B cell (primary cell): ENCODE results near the gene TTC32. TPM values are rescaled to one million over a fixed set of nuclear protein-coding genes. Genes with fewer than 3 reads are reported as not detected.

ENCODE experiments used
- ATAC-seq: fragments of 200-7000 bp; cut with Tn5 transposase; one replicate; pipeline ENCODE4 v1.10.0; 2021; ENCODE audit warnings: low read depth, mild to moderate bottlenecking, moderate number of reproducible peaks, moderate library complexity
- CTCF ChIA-PET: fragments of 350-600 bp; sonication (Branson Sonifier 250); formaldehyde crosslinking; loops from one replicate; lab custom pipeline; 2021; ENCODE audit warnings: antibody characterized with exemption, inconsistent platforms; lab: Charles Lee
- POLR2A ChIA-PET: fragments of 350-600 bp; sonication (Branson Sonifier 250); formaldehyde crosslinking; loops from one replicate; lab custom pipeline; 2021; ENCODE audit warnings: antibody characterized with exemption; lab: Charles Lee
- DNase-seq: peaks from one replicate; pipeline ENCODE4 v3.0.0; 2013
- H2AFZ ChIP-seq: 2 replicates; pipeline ENCODE4 v1.6.1; 2012; ENCODE audit warnings: mild to moderate bottlenecking, low read depth, low read length; ENCODE audit not compliant: insufficient read depth, poor library complexity, severe bottlenecking
- H3K27ac ChIP-seq, 2 donors: 1 replicate in 1 of 2; 2 replicates in 1 of 2; pipeline ENCODE4 v1.5.1; 2012 to 2013; ENCODE audit warnings: low read length in 2 of 2, mild to moderate bottlenecking in 2 of 2, moderate library complexity in 1 of 2
- H3K27me3 ChIP-seq, 4 experiments: fragments of 200-600 bp in 1 of 4; sonication (generic) in 1 of 4; replicated peaks in 1 of 4; 1 replicate in 2 of 4; 2 replicates in 2 of 4; pipeline versions ENCODE4 v1.6.1 to v1.7.0; 2013 to 2016; ENCODE audit warnings: low read length in 3 of 4, mild to moderate bottlenecking in 2 of 4, mixed read lengths in 1 of 4, moderate library complexity in 1 of 4; ENCODE audit not compliant: insufficient read depth in 4 of 4, control insufficient read depth in 3 of 4; ENCODE audit errors: control extremely low read depth in 1 of 4
- H3K36me3 ChIP-seq, 2 experiments: replicated peaks in 1 of 2; 1 replicate in 1 of 2; 2 replicates in 1 of 2; pipeline versions ENCODE4 v1.6.1 to v1.7.1; 2013; ENCODE audit warnings: low read length in 1 of 2; ENCODE audit not compliant: insufficient read depth in 2 of 2, control insufficient read depth in 1 of 2; ENCODE audit errors: control extremely low read depth in 1 of 2, extremely low read depth in 1 of 2
- H3K4me1 ChIP-seq, 2 donors: fragments of 200-600 bp in 1 of 2; sonication (generic) in 1 of 2; 1 replicate in 1 of 2; 2 replicates in 1 of 2; pipeline versions ENCODE4 v1.5.1 to v1.6.1; 2013 to 2017; ENCODE audit warnings: low read length in 2 of 2; ENCODE audit not compliant: control insufficient read depth in 2 of 2, insufficient read depth in 2 of 2
- H3K4me2 ChIP-seq: replicated peaks from 2 replicates; pipeline ENCODE3; 2012; ENCODE audit warnings: mild to moderate bottlenecking, low read depth, low read length; ENCODE audit not compliant: poor library complexity, severe bottlenecking
- H3K4me3 ChIP-seq, 5 experiments: fragments of 200-600 bp in 1 of 5; sonication (generic) in 1 of 5; 1 replicate in 3 of 5; 2 replicates in 2 of 5; pipeline versions ENCODE4 v1.5.1 to v1.7.0; 2011 to 2016; ENCODE audit warnings: low read length in 4 of 5, mild to moderate bottlenecking in 4 of 5, low read depth in 2 of 5, control low read depth in 1 of 5, moderate library complexity in 1 of 5; ENCODE audit not compliant: insufficient read depth in 1 of 5; ENCODE audit errors: control extremely low read depth in 1 of 5, extremely low read depth in 1 of 5
- H3K79me2 ChIP-seq: fragments of 200-600 bp; sonication (generic); one replicate; pipeline ENCODE4 v1.6.0; 2016; ENCODE audit warnings: low read length; ENCODE audit not compliant: control insufficient read depth, insufficient read depth
- H3K9ac ChIP-seq: fragments of 200-600 bp; sonication (generic); 2 replicates; pipeline ENCODE4 v1.6.1; 2017; ENCODE audit warnings: mild to moderate bottlenecking, low read length, moderate library complexity
- H3K9me3 ChIP-seq, 3 donors: one replicate each; pipeline versions ENCODE4 v1.6.1 to v1.7.1; 2013; ENCODE audit warnings: low read length in 2 of 3; ENCODE audit not compliant: control insufficient read depth in 2 of 3, insufficient read depth in 1 of 3; ENCODE audit errors: control extremely low read depth in 1 of 3
- H4K20me1 ChIP-seq: 2 replicates; pipeline ENCODE4 v1.6.0; 2012; ENCODE audit warnings: mild to moderate bottlenecking, low read length; ENCODE audit not compliant: insufficient read depth, control insufficient read depth, poor library complexity, severe bottlenecking
- H3K27ac Mint-ChIP-seq: one replicate; pipeline ENCODE4 v1.8.0; 2021; ENCODE audit warnings: mixed read lengths
- H3K27me3 Mint-ChIP-seq: one replicate; pipeline ENCODE4 v1.8.0; 2021; ENCODE audit warnings: mixed read lengths
- H3K4me1 Mint-ChIP-seq: one replicate; pipeline ENCODE4 v1.8.0; 2021; ENCODE audit warnings: mixed read lengths
- H3K4me3 Mint-ChIP-seq: one replicate; pipeline ENCODE4 v1.8.0; 2021; ENCODE audit warnings: mixed read lengths
- H3K9me3 Mint-ChIP-seq: one replicate; pipeline ENCODE4 v1.8.0; 2022; ENCODE audit warnings: mixed read lengths; ENCODE audit not compliant: insufficient read depth
- EZH2 ChIP-seq: IDR thresholded peaks from 2 replicates; pipeline ENCODE4 v1.6.1; 2012; ENCODE audit warnings: borderline replicate concordance, low read depth, mild to moderate bottlenecking, moderate library complexity, low read length; ENCODE audit not compliant: insufficient read depth, poor library complexity, severe bottlenecking
- WGBS: methylation state at CpG from one replicate; pipeline ENCODE4 v1.1.5; 2013; ENCODE audit warnings: missing lambda C conversion rate; ENCODE audit not compliant: insufficient coverage; 5-methylcytosine and 5-hydroxymethylcytosine counted together
- intact Hi-C: fragments of 100-400 bp; cut with micrococcal nuclease; formaldehyde crosslinking; loops from one replicate; pipeline ENCODE4 v1.10.0; 2022
- polyA plus RNA-seq: library from polyadenylated mRNA; depleted of rRNA; stranded (reverse); fragments of >200 nt; gene quantifications from 2 replicates; pipeline ENCODE4 v1.2.3, GENCODE V29; 2012
- total RNA-seq, 2 donors: library from RNA; stranded (reverse); fragments of 120-200 nt in 1 of 2; gene quantifications; 1 replicate in 1 of 2; 2 replicates in 1 of 2; pipeline versions ENCODE4 v1.2.3 to v1.2.4, GENCODE V29; 2013 to 2022
- TF ChIP-seq, protein P1 (sequence below): fragments of 200-600 bp; IDR thresholded peaks from one replicate; pipeline ENCODE4 v1.8.0; 2022; ENCODE audit warnings: antibody characterized with exemption, mild to moderate bottlenecking

The TTC32 gene
- total and polyA plus RNA-seq, 2 donors (not counting 1 experiment from before 2014, with no cell fraction given), result 27.7 to 38.1 TPM

DNA sequence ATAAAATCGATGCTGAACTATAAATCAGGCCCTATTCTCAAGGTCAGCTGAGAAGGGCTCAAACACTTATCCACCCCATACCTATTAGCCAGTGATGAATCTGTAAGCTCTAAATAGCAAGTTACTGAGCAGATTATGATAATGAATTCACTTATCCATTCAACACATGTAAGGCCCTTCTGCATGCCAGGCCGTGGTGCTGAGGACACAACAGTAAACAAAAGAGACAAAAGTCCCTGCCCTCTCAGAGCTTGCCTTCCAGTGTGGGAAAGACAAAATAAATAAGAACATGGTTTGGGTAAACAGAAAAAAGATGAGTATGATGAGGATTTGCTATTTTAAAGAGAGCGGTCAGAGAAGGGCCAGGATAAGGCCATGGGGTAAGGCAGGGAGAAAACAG lies 11.7 kb downstream of the TTC32 start:
- H3K4me2 ChIP-seq, result no peak overlapping the region
- H3K9me3 ChIP-seq, result peaks cover 0 to 4% (median 0%) of the 10 kb centered on the region in 3 donors
- ChIA-PET POLR2A (no interaction called here), CTCF (interaction anchor here (0.7 kb wide), 1 partner anchor 104 kb away, joined by 3 read pairs; no protein-coding TSS in a partner anchor)
- Mint-ChIP-seq H3K4me3 (no peak overlapping the region), H3K27me3 (no peaks in the 10 kb centered on the region), H3K4me1 (peaks cover 23% of the 10 kb centered on the region), H3K9me3 (peaks cover 4% of the 10 kb centered on the region), H3K27ac (no peak overlapping the region)
- H3K27me3 ChIP-seq, result no peaks in the 10 kb centered on the region
- ATAC-seq, result no peak
- no peaks in the 10 kb centered on the region for H4K20me1 ChIP-seq
- no peaks in the 10 kb centered on the region for H3K36me3 ChIP-seq
- DNase-seq, result no peak
- no peak overlapping the region for H3K27ac ChIP-seq
- peaks cover 5 to 6% of the 10 kb centered on the region in 2 donors for H3K4me1 ChIP-seq
- H3K4me3 ChIP-seq, result no peak overlapping the region
- intact Hi-C loops, result no loop called here
- peaks cover 13% of the 10 kb centered on the region for H3K79me2 ChIP-seq
- 100% methylated on average over 1 of the region's 3 CpGs for WGBS
- H3K9ac ChIP-seq, result no peak overlapping the region
- no peak for TF ChIP-seq EZH2
- TF ChIP-seq, protein P1, sequence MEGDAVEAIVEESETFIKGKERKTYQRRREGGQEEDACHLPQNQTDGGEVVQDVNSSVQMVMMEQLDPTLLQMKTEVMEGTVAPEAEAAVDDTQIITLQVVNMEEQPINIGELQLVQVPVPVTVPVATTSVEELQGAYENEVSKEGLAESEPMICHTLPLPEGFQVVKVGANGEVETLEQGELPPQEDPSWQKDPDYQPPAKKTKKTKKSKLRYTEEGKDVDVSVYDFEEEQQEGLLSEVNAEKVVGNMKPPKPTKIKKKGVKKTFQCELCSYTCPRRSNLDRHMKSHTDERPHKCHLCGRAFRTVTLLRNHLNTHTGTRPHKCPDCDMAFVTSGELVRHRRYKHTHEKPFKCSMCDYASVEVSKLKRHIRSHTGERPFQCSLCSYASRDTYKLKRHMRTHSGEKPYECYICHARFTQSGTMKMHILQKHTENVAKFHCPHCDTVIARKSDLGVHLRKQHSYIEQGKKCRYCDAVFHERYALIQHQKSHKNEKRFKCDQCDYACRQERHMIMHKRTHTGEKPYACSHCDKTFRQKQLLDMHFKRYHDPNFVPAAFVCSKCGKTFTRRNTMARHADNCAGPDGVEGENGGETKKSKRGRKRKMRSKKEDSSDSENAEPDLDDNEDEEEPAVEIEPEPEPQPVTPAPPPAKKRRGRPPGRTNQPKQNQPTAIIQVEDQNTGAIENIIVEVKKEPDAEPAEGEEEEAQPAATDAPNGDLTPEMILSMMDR, result no peak
- H2AFZ ChIP-seq, result no peak overlapping the region

DNA sequence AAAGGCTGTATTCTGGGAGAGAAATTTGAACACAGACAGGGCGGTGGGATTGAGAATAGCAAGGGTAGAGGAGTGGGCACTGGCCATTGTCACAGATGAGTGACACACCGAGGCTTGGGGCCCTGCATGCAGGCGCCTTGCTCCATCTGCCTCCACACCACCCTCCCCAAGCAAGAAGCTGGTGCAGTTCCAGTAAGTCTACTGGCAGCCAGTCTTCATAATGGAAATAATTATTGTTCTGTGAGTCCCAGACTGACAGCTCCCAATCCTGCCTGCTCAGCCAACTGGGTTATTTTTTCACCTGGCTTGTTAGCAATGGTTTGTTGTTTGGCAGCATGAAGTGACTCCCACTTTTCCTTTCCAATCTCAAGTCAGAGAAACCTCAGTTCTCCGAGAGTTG lies 13.0 kb downstream of the TTC32 start:
- 100% methylated on average over 2 of the region's 4 CpGs for WGBS
- no peak overlapping the region for H3K27ac Mint-ChIP-seq
- POLR2A ChIA-PET, result no interaction called here

More for the DNA sequence above, 13.0 kb downstream of the TTC32 start:
- Mint-ChIP-seq H3K4me1 (peaks cover 19% of the 10 kb centered on the region), H3K9me3 (peaks cover 4% of the 10 kb centered on the region), H3K4me3 (no peak overlapping the region), H3K27me3 (no peaks in the 10 kb centered on the region)
- Histone ChIP-seq H2AFZ (no peak overlapping the region), H3K4me2 (no peak overlapping the region), H3K9me3 (peaks cover 0 to 4% (median 0%) of the 10 kb centered on the region in 3 donors), H3K79me2 (peaks cover 8% of the 10 kb centered on the region), H3K4me3 (no peak overlapping the region), H3K27me3 (no peaks in the 10 kb centered on the region), H3K9ac (no peak overlapping the region), H3K27ac (no peak overlapping the region), H4K20me1 (no peaks in the 10 kb centered on the region), H3K36me3 (no peaks in the 10 kb centered on the region), H3K4me1 (peaks cover 5 to 6% of the 10 kb centered on the region in 2 donors)
- TF ChIP-seq EZH2, result no peak
- TF ChIP-seq, protein P1, result no peak
- DNase-seq (no peak), ATAC-seq (no peak)
- intact Hi-C loops, result no loop called here
- CTCF ChIA-PET, result no interaction called here
